Gastrocnemius medialis (tissue), 4 donors: ENCODE results near the gene MIPOL1. TPM values are rescaled to one million over a fixed set of nuclear protein-coding genes. Genes with fewer than 3 reads are reported as not detected.

Experiments used
- ATAC-seq, 2 donors: fragments of 150-250 bp; one replicate each; pipeline ENCODE4 v1.9.1; 2016
- DNase-seq, 2 donors: peaks; one replicate each; pipeline ENCODE4 v3.0.0-alpha.2; 2019
- H3K27ac ChIP-seq, 4 donors: fragments of 200-600 bp; sonication (generic); 1 replicate in 1 of 4; 2 replicates in 3 of 4; pipeline ENCODE4 v1.5.1; 2016 to 2018; ENCODE audit warnings: mild to moderate bottlenecking in 2 of 4, moderate library complexity in 1 of 4
- H3K27me3 ChIP-seq, 3 donors: fragments of 200-600 bp; sonication (generic) in 2 of 3; 1 replicate in 1 of 3; 2 replicates in 2 of 3; pipeline versions ENCODE4 v1.5.1 to v1.6.0; 2016 to 2019; ENCODE audit warnings: mild to moderate bottlenecking in 1 of 3, moderate library complexity in 1 of 3
- H3K36me3 ChIP-seq, 2 donors: fragments of 200-600 bp; sonication (generic) in 1 of 2; one replicate each; pipeline ENCODE4 v1.5.1; 2017 to 2018
- H3K4me1 ChIP-seq, 2 donors: fragments of 200-600 bp; sonication (generic) in 1 of 2; one replicate each; pipeline ENCODE4 v1.5.1; 2016 to 2017; ENCODE audit warnings: mild to moderate bottlenecking in 2 of 2
- H3K4me3 ChIP-seq, 4 donors: fragments of 200-600 bp; sonication (generic) in 3 of 4; 1 replicate in 1 of 4; 2 replicates in 3 of 4; pipeline ENCODE4 v1.5.1; 2016 to 2019; ENCODE audit warnings: mild to moderate bottlenecking in 2 of 4
- H3K9me3 ChIP-seq, 3 donors: fragments of 200-600 bp; sonication (generic) in 2 of 3; 1 replicate in 1 of 3; 2 replicates in 2 of 3; pipeline ENCODE4 v1.5.1; 2016 to 2019
- CTCF ChIP-seq, 5 experiments: fragments of 450-650 bp in 3 of 5; fragments of 200-600 bp in 2 of 5; sonication (generic) in 2 of 5; IDR thresholded peaks in 4 of 5; conservative IDR thresholded peaks in 1 of 5; 1 replicate in 4 of 5; 2 replicates in 1 of 5; pipeline ENCODE4 v1.5.1; 2016 to 2019; ENCODE audit warnings: antibody characterized with exemption in 5 of 5, mild to moderate bottlenecking in 3 of 5, moderate library complexity in 3 of 5
- POLR2A ChIP-seq, 2 donors: fragments of 450-650 bp; IDR thresholded peaks; one replicate each; pipeline ENCODE4 v1.6.1; 2017; ENCODE audit warnings: antibody characterized with exemption in 2 of 2, mild to moderate bottlenecking in 2 of 2, moderate library complexity in 2 of 2
- in situ Hi-C, 4 donors: fragments of 200-750 bp; cut with MboI; loops; one replicate each; pipeline versions ENCODE4 v1.15.0 to v1.8.0; 2017; ENCODE audit warnings: low sequenced_read_pairs in 4 of 4
- intact Hi-C: fragments of 100-400 bp; cut with DNase I; formaldehyde crosslinking; loops from one replicate; pipeline ENCODE4 v1.15.1; 2023; ENCODE audit warnings: low total_unique reads
- total RNA-seq, 4 donors: library from RNA; depleted of rRNA; stranded (reverse); fragments of >200 nt; gene quantifications; one replicate each; pipeline versions ENCODE4 v1.1.0 to v1.2.3, GENCODE V29; 2016

MIPOL1 gene
- total RNA-seq, 4 donors from 2014 or later, result 3.1 to 13.7 (median 4.1) TPM

- in situ Hi-C loops (no loop called here), intact Hi-C loops (no loop called here)
- TF ChIP-seq CTCF (IDR thresholded peaks at IDR 0.05 in 4 of 5, conservative IDR thresholded peaks at IDR 0.05 in 1 of 5) (no peak), POLR2A (IDR thresholded peaks at IDR 0.05) (no peak)
- no peak for DNase-seq
- Histone ChIP-seq H3K36me3 (no peaks in the 10 kb centered on the region), H3K4me1 (no peaks in the 10 kb centered on the region), H3K27me3 (no peaks in the 10 kb centered on the region), H3K9me3 (no peaks in the 10 kb centered on the region), H3K27ac (no peak overlapping the region), H3K4me3 (no peak overlapping the region)
- ATAC-seq, result no peak
These were observed 266.6 kb downstream of the MIPOL1 start for GRCh38 chr14:37464192-37464858.

- ATAC-seq (no peak), DNase-seq (no peak)
- Histone ChIP-seq H3K27ac (no peak overlapping the region), H3K27me3 (no peaks in the 10 kb centered on the region), H3K9me3 (no peaks in the 10 kb centered on the region), H3K36me3 (no peaks in the 10 kb centered on the region), H3K4me1 (no peaks in the 10 kb centered on the region), H3K4me3 (no peak overlapping the region)
- TF ChIP-seq CTCF (IDR thresholded peaks at IDR 0.05 in 4 of 5, conservative IDR thresholded peaks at IDR 0.05 in 1 of 5), result no peak
- no peak for TF ChIP-seq POLR2A (IDR thresholded peaks at IDR 0.05)
- in situ Hi-C loops, result no loop called here
- intact Hi-C loops, result no loop called here
These were observed 268.4 kb downstream of the MIPOL1 start for GRCh38 chr14:37466003-37466622.

DNA sequence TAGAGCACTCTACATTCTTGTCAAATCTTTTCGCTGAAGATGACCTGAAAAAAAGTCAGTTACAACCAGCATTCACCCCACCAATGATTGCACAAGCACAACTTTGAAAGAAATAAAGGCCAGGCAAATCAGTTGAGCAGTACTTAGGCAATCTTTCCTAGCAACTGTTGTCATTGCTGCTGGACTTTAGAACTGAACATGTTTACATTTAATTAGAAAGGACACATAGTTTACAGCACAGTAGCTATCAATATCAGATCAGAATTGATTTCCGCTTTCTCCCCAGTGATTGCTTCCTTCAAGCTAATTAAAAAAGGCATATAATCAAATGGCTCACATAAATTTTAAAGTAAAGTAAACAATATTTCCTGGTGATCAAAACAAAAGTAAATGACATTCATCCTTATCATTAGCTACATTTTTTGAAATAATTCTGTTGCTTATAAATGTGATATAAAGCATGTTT lies 268.9 kb downstream of the MIPOL1 start:
- intact Hi-C loops, result no loop called here
- Histone ChIP-seq H3K36me3 (no peaks in the 10 kb centered on the region), H3K27ac (no peak overlapping the region), H3K9me3 (no peaks in the 10 kb centered on the region), H3K27me3 (no peaks in the 10 kb centered on the region), H3K4me1 (no peaks in the 10 kb centered on the region), H3K4me3 (no peak overlapping the region)
- ATAC-seq, result no peak
- TF ChIP-seq CTCF (IDR thresholded peaks at IDR 0.05 in 4 of 5, conservative IDR thresholded peaks at IDR 0.05 in 1 of 5), result no peak
- no peak for TF ChIP-seq POLR2A (IDR thresholded peaks at IDR 0.05)
- no peak for DNase-seq
- in situ Hi-C loops, result no loop called here

DNA sequence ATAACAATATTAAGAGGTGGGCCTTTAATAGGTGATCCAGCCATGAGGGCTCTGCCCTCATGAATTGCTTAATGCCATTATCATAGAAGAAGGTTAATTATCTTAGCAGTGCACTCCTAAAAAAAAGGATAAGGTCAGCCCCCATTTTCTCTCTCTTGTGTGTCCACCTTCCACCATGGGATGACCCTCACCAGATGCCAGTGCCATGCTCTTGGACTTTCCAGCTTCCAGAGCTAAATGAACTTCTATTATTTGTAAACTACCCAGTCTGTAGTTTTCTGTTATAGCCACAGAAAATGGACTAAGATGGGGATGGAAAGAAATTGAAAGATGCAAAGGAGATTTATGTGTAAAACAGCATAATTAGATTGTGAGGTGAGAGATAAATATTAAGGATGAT lies 271.9 kb downstream of the MIPOL1 start:
- no peaks in the 10 kb centered on the region for H3K4me1 ChIP-seq
- in situ Hi-C loops, result no loop called here
- TF ChIP-seq CTCF (IDR thresholded peaks at IDR 0.05 in 4 of 5, conservative IDR thresholded peaks at IDR 0.05 in 1 of 5) (no peak), POLR2A (IDR thresholded peaks at IDR 0.05) (no peak)
- intact Hi-C loops, result no loop called here
- H3K27ac ChIP-seq, result no peak overlapping the region
- no peak overlapping the region for H3K4me3 ChIP-seq
- H3K27me3 ChIP-seq, result no peaks in the 10 kb centered on the region
- no peak for ATAC-seq
- no peaks in the 10 kb centered on the region for H3K9me3 ChIP-seq
- DNase-seq, result no peak
- no peaks in the 10 kb centered on the region for H3K36me3 ChIP-seq
